K562 (cell line): Measurements from ENCODE around the gene MARCHF5. TPM values are rescaled to one million over a fixed set of nuclear protein-coding genes. Genes with fewer than 3 reads are reported as not detected.

Source experiments
- ATAC-seq: fragments of 200-7000 bp; cut with Tn5 transposase; 3 replicates; pipeline ENCODE4 v1.9.1; 2020; ENCODE audit warnings: moderate library complexity
- BruUV-seq: library from RNA; stranded (reverse); fragments of 400-500 nt; replicated peaks from 2 replicates; lab custom pipeline; 2021; lab: Mats Ljungman, UMichigan
- CTCF ChIA-PET: fragments of 300-600 bp; formaldehyde crosslinking; extraction: SDS; loops from one replicate; lab custom pipeline; 2021; ENCODE audit warnings: low intra/inter-chr PET ratio; lab: Yijun Ruan, JAX
- POLR2A ChIA-PET: fragments of 300-600, 350-650 bp; sonication (Branson Sonifier 250); formaldehyde crosslinking; extraction: SDS; loops from one replicate; lab custom pipeline; 2021; ENCODE audit warnings: antibody characterized with exemption, inconsistent platforms; lab: Yijun Ruan, JAX
- DNase-seq, 4 experiments: peaks; one replicate each; pipeline versions ENCODE4 v3.0.0 to v3.0.0-alpha.2; 2011 to 2018; ENCODE audit warnings: low spot score in 3 of 4, mixed read lengths in 3 of 4; ENCODE audit errors: extremely low read depth in 1 of 4
- FAIRE-seq: peaks from 2 replicates; lab custom pipeline; 2011; peaks lifted over from hg19 to GRCh38; lab: Jason Lieb, UNC
- H2AFZ ChIP-seq: 2 replicates; pipeline ENCODE4 v1.6.0; 2011; ENCODE audit warnings: low read depth, low read length, control low read depth, inconsistent platforms
- H3K27ac ChIP-seq: fragments of 200-600 bp; 3 replicates; pipeline ENCODE4 v1.8.0; 2011; ENCODE audit warnings: low read depth, mild to moderate bottlenecking, control low read depth, inconsistent platforms, low read length, moderate library complexity, mixed read lengths; ENCODE audit errors: extremely low read depth
- H3K27me3 ChIP-seq, 2 experiments: fragments of 300-600 bp in 1 of 2; 2 replicates in 1 of 2; 3 replicates in 1 of 2; pipeline versions ENCODE4 v1.6.0 to v1.8.0; 2011; ENCODE audit warnings: inconsistent platforms in 2 of 2, low read length in 2 of 2, mild to moderate bottlenecking in 1 of 2, mixed read lengths in 1 of 2, moderate library complexity in 1 of 2; ENCODE audit not compliant: control insufficient read depth in 2 of 2, insufficient read depth in 2 of 2
- H3K36me3 ChIP-seq: fragments of 300-600 bp; 3 replicates; pipeline ENCODE4 v1.8.0; 2011; ENCODE audit warnings: mild to moderate bottlenecking, low read length, inconsistent platforms; ENCODE audit not compliant: control insufficient read depth, insufficient read depth
- H3K4me1 ChIP-seq, 2 experiments: fragments of 200-600 bp in 1 of 2; replicated peaks in 1 of 2; 2 replicates in 1 of 2; 3 replicates in 1 of 2; pipeline versions ENCODE4 v1.5.1 to v1.8.0; 2011; ENCODE audit warnings: inconsistent platforms in 2 of 2, low read length in 2 of 2, mild to moderate bottlenecking in 1 of 2, mixed read lengths in 1 of 2, moderate library complexity in 1 of 2; ENCODE audit not compliant: control insufficient read depth in 2 of 2, insufficient read depth in 2 of 2
- H3K4me2 ChIP-seq: 2 replicates; pipeline ENCODE4 v1.6.1; 2011; ENCODE audit warnings: low read length, control low read depth, inconsistent platforms, mixed read lengths; ENCODE audit not compliant: insufficient read depth
- H3K4me3 ChIP-seq: fragments of 200-600 bp; sonication (generic), shearing (Covaris generic); 2 replicates; pipeline ENCODE4 v1.5.1; 2016; ENCODE audit warnings: control low read depth, inconsistent platforms
- H3K79me2 ChIP-seq: fragments of 200-600 bp; 3 replicates; pipeline ENCODE4 v1.8.0; 2011; ENCODE audit warnings: low read length, inconsistent platforms; ENCODE audit not compliant: control insufficient read depth, insufficient read depth
- H3K9ac ChIP-seq, 2 experiments: 2 replicates each; pipeline versions ENCODE4 v1.6.0 to v1.6.1; 2011; ENCODE audit warnings: low read depth in 2 of 2, low read length in 2 of 2, control low read depth in 1 of 2, inconsistent platforms in 1 of 2, mild to moderate bottlenecking in 1 of 2, mixed read lengths in 1 of 2; ENCODE audit not compliant: insufficient read depth in 1 of 2
- H3K9me1 ChIP-seq: one replicate; pipeline ENCODE4 v1.6.0; 2011; ENCODE audit warnings: inconsistent platforms, mild to moderate bottlenecking, low read length, moderate library complexity; ENCODE audit not compliant: control insufficient read depth, insufficient read depth
- H3K9me3 ChIP-seq: replicated peaks from 2 replicates; pipeline ENCODE4 v1.5.1; 2011; ENCODE audit warnings: low read depth, low read length, inconsistent platforms; ENCODE audit not compliant: control insufficient read depth, insufficient read depth
- H4K20me1 ChIP-seq: replicated peaks from 2 replicates; pipeline ENCODE4 v1.6.1; 2011; ENCODE audit warnings: low read length, inconsistent platforms, mixed read lengths; ENCODE audit not compliant: control insufficient read depth, insufficient read depth
- CCAR2 ChIP-seq: fragments of 200-400 bp; formaldehyde crosslinking; IDR thresholded peaks from 2 replicates; pipeline ENCODE4 v1.6.1; 2017; ENCODE audit warnings: mild to moderate bottlenecking, low read depth, low read length
- HDGF ChIP-seq: fragments of 450-650 bp; IDR thresholded peaks from 2 replicates; pipeline ENCODE4 v1.6.1; 2016
- HMG20A ChIP-seq: fragments of 450-650 bp; formaldehyde crosslinking; conservative IDR thresholded peaks from 2 replicates; pipeline ENCODE4 v1.4.0; 2020; ENCODE audit warnings: mild to moderate bottlenecking, mixed read lengths
- SMARCC2 ChIP-seq: fragments of 450-650 bp; IDR thresholded peaks from 2 replicates; pipeline ENCODE4 v1.6.1; 2017; ENCODE audit warnings: antibody characterized with exemption, moderate library complexity, mild to moderate bottlenecking, low read depth
- STAT5A ChIP-seq: IDR thresholded peaks from 2 replicates; pipeline ENCODE4 v1.6.1; 2012; ENCODE audit warnings: low read length, inconsistent platforms, borderline replicate concordance
- TAF1 ChIP-seq: IDR thresholded peaks from 2 replicates; pipeline ENCODE4 v1.6.1; 2011; ENCODE audit warnings: mild to moderate bottlenecking, low read length, moderate library complexity; ENCODE audit not compliant: insufficient read depth, control insufficient read depth, severe bottlenecking; ENCODE audit errors: extremely low read depth
- TAF7 ChIP-seq: fragments of 450-650 bp; IDR thresholded peaks from 2 replicates; pipeline ENCODE4 v1.6.1; 2016; ENCODE audit warnings: missing genetic modification characterization, missing compliant biosample characterization
- ZNF232 ChIP-seq: sonication (generic); formaldehyde crosslinking; IDR thresholded peaks from 2 replicates; pipeline ENCODE4 v1.8.0; 2022; ENCODE audit warnings: mild to moderate bottlenecking, missing genetic modification reagents
- ZZZ3 ChIP-seq: fragments of 450-650 bp; IDR thresholded peaks from 2 replicates; pipeline ENCODE4 v1.6.1; 2016; ENCODE audit warnings: antibody characterized with exemption, mild to moderate bottlenecking, moderate library complexity
- WGBS: fragments of 100-300 bp; shearing (Covaris generic); methylation state at CpG from one replicate; pipeline ENCODE4 v1.1.6; 2016; ENCODE audit warnings: low coverage, mixed read lengths; ENCODE audit not compliant: insufficient coverage; ENCODE audit errors: missing lambda C conversion rate; 5-methylcytosine and 5-hydroxymethylcytosine counted together
- in situ Hi-C: fragments of 300-500 bp; cut with MboI; formaldehyde crosslinking; loops from 4 replicates; pipeline ENCODE4 v1.15.0; 2018; ENCODE audit warnings: inconsistent platforms, mixed read lengths
- intact Hi-C: fragments of 100-400 bp; cut with micrococcal nuclease; formaldehyde crosslinking; loops from 2 replicates; pipeline ENCODE4 v1.14.2; 2022
- polyA plus RNA-seq, 8 experiments: library from polyadenylated mRNA; depleted of rRNA in 4 of 8; stranded (reverse) in 5 of 8; unstranded in 3 of 8; fragments of >200 nt; fragmentation: Nextera tagmentation in 2 of 8; fragmentation: Illumina TruSeq in 1 of 8; extraction: Ambion mirVana in 2 of 8; extraction: Trizol in 1 of 8; gene quantifications; 2 replicates each; pipeline versions ENCODE4 v1.2.1 to v1.2.3, GENCODE V29; 2011 to 2014; ENCODE audit warnings: inconsistent platforms in 1 of 8, missing spikeins in 1 of 8
- total RNA-seq, 7 experiments: library from RNA; depleted of rRNA in 6 of 7; stranded (reverse); fragments of >200 nt in 6 of 7; fragmentation: Illumina TruSeq in 2 of 7; extraction: Trizol in 2 of 7; gene quantifications; 2 replicates each; pipeline versions ENCODE4 v1.2.1 to v1.2.3, GENCODE V29; 2011 to 2021; ENCODE audit warnings: low replicate concordance in 1 of 7
- TF ChIP-seq, protein P1 (sequence below): fragments of 250-450 bp; sonication (Bioruptor Pico); IDR thresholded peaks from 2 replicates; pipeline ENCODE4 v1.8.0; 2021; ENCODE audit warnings: mild to moderate bottlenecking, moderate library complexity
- TF ChIP-seq, protein P2 (sequence below), 3 experiments: fragments of 200-800 bp in 1 of 3; fragments of 250-450 bp in 1 of 3; fragments of 450-650 bp in 1 of 3; sonication (Bioruptor Pico) in 1 of 3; sonication (Bioruptor generic) in 1 of 3; formaldehyde crosslinking in 1 of 3; IDR thresholded peaks; 2 replicates each; pipeline versions ENCODE4 v1.6.1 to v1.8.0; 2016 to 2022; ENCODE audit warnings: mild to moderate bottlenecking in 2 of 3, missing genetic modification characterization in 2 of 3, missing compliant biosample characterization in 1 of 3, moderate library complexity in 1 of 3
- TF ChIP-seq, protein P3 (sequence below): sonication (generic); formaldehyde crosslinking; IDR thresholded peaks from 2 replicates; pipeline ENCODE4 v1.9.0; 2022; ENCODE audit warnings: mild to moderate bottlenecking, missing genetic modification reagents
- TF ChIP-seq, protein P4 (sequence below), 2 experiments: fragments of 200-800 bp in 1 of 2; sonication (Bioruptor generic) in 1 of 2; sonication (generic) in 1 of 2; formaldehyde crosslinking in 1 of 2; IDR thresholded peaks in 1 of 2; conservative IDR thresholded peaks in 1 of 2; 2 replicates each; pipeline versions ENCODE4 v1.5.0 to v1.6.1; 2016 to 2020; ENCODE audit warnings: missing compliant biosample characterization in 1 of 2, missing genetic modification characterization in 1 of 2, missing genetic modification reagents in 1 of 2

Gene MARCHF5
- total and polyA plus RNA-seq, 9 of the 15 experiments (the other 6 are each of a cell fraction or from before 2014, with no cell fraction given) = 3.4 to 27.2 (median 11.5) TPM

DNA sequence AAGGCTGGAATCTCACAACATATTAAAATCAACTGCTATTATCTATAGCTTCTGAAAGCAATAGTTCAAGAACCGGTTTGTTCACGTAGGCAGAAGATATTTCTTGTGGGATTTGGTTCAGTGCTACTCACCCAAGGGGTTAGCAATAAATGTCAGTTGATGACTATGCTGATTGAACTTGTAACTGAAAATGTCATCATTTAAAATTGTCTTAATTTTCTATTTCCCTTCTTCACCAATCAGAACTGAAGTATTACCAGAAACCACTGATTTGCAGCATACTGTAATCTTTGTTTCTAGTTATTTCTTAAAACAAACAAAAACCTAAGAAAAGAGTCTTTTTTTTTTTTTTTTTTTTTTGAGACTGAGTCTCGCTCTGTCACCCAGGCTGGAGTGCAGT is 46.2 kb upstream of the MARCHF5 start (continued):
- TF ChIP-seq, protein P1, sequence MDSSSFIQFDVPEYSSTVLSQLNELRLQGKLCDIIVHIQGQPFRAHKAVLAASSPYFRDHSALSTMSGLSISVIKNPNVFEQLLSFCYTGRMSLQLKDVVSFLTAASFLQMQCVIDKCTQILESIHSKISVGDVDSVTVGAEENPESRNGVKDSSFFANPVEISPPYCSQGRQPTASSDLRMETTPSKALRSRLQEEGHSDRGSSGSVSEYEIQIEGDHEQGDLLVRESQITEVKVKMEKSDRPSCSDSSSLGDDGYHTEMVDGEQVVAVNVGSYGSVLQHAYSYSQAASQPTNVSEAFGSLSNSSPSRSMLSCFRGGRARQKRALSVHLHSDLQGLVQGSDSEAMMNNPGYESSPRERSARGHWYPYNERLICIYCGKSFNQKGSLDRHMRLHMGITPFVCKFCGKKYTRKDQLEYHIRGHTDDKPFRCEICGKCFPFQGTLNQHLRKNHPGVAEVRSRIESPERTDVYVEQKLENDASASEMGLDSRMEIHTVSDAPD (CRISPR knock-in tag) = no peak
- TF ChIP-seq ZNF232 (CRISPR knock-in tag) = no peak

DNA sequence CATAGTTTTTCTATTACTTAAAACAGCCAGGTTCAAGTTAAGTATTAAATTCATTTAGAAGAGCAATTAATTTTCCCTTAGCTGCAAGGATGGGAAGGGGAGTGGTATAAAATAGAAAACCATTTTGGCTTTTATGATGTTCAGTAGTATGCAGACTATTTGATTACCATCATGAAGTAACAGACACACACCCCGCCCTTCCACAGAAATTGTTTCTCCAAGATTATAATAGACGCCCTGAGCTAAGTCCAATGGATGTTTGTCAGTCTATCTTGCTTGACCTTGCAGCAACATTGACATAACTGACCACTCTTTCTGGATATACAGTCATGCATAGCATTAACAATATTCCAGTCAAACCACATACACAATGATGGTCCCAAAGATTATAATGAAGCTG is 42.4 kb upstream of the MARCHF5 start:
- H4K20me1 ChIP-seq = no peaks in the 10 kb centered on the region
- ATAC-seq (no peak), FAIRE-seq (no peak), DNase-seq (no peak)
- intact Hi-C loops (no loop called here), in situ Hi-C loops (no loop called here)
- no peaks in the 10 kb centered on the region for H3K9me1 ChIP-seq
- POLR2A ChIA-PET = interaction anchor here (0.6 to 0.7 kb wide), 2 partner anchors 17 to 215 kb away, joined by 3 to 4 read pairs; no protein-coding TSS in a partner anchor
- CTCF ChIA-PET = no interaction called here
- no peaks in the 10 kb centered on the region for H3K27me3 ChIP-seq
- no peak overlapping the region for H3K9ac ChIP-seq
- H3K4me2 ChIP-seq = no peak overlapping the region
- no peaks in the 10 kb centered on the region for H3K79me2 ChIP-seq
- H3K9me3 ChIP-seq = no peaks in the 10 kb centered on the region
- H3K4me1 ChIP-seq = no peaks in the 10 kb centered on the region
- no peak overlapping the region for H3K4me3 ChIP-seq
- no peak overlapping the region for H2AFZ ChIP-seq
- no peaks in the 10 kb centered on the region for H3K36me3 ChIP-seq
- no TSS peak for BruUV-seq
- WGBS = 42% methylated on average over 2 of the region's 2 CpGs
- H3K27ac ChIP-seq = no peak overlapping the region
- TF ChIP-seq, protein P2, sequence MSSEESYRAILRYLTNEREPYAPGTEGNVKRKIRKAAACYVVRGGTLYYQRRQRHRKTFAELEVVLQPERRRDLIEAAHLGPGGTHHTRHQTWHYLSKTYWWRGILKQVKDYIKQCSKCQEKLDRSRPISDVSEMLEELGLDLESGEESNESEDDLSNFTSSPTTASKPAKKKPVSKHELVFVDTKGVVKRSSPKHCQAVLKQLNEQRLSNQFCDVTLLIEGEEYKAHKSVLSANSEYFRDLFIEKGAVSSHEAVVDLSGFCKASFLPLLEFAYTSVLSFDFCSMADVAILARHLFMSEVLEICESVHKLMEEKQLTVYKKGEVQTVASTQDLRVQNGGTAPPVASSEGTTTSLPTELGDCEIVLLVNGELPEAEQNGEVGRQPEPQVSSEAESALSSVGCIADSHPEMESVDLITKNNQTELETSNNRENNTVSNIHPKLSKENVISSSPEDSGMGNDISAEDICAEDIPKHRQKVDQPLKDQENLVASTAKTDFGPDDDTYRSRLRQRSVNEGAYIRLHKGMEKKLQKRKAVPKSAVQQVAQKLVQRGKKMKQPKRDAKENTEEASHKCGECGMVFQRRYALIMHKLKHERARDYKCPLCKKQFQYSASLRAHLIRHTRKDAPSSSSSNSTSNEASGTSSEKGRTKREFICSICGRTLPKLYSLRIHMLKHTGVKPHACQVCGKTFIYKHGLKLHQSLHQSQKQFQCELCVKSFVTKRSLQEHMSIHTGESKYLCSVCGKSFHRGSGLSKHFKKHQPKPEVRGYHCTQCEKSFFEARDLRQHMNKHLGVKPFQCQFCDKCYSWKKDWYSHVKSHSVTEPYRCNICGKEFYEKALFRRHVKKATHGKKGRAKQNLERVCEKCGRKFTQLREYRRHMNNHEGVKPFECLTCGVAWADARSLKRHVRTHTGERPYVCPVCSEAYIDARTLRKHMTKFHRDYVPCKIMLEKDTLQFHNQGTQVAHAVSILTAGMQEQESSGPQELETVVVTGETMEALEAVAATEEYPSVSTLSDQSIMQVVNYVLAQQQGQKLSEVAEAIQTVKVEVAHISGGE (CRISPR knock-in tag; IDR thresholded peaks at IDR 0.05) = no peak
- TF ChIP-seq STAT5A = no peak
- no peak for TF ChIP-seq HMG20A (CRISPR knock-in tag)
- TF ChIP-seq, protein P3, sequence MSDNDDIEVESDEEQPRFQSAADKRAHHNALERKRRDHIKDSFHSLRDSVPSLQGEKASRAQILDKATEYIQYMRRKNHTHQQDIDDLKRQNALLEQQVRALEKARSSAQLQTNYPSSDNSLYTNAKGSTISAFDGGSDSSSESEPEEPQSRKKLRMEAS (CRISPR knock-in tag) = no peak
- TF ChIP-seq TAF7 = no peak
- TF ChIP-seq SMARCC2 = no peak
- TF ChIP-seq, protein P4, sequence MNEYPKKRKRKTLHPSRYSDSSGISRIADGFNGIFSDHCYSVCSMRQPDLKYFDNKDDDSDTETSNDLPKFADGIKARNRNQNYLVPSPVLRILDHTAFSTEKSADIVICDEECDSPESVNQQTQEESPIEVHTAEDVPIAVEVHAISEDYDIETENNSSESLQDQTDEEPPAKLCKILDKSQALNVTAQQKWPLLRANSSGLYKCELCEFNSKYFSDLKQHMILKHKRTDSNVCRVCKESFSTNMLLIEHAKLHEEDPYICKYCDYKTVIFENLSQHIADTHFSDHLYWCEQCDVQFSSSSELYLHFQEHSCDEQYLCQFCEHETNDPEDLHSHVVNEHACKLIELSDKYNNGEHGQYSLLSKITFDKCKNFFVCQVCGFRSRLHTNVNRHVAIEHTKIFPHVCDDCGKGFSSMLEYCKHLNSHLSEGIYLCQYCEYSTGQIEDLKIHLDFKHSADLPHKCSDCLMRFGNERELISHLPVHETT (CRISPR knock-in tag; conservative IDR thresholded peaks at IDR 0.05 in 1 of 2, IDR thresholded peaks at IDR 0.05 in 1 of 2) = no peak
- TF ChIP-seq CCAR2 = no peak
- TF ChIP-seq TAF1 = no peak
- no peak for TF ChIP-seq ZZZ3
- no peak for TF ChIP-seq HDGF
